ENCODE data around the gene ZNF32.
"Not testable (repeated sequence)": the region's sequence is repeated elsewhere in the genome, so short reads cannot be mapped to it uniquely, and the experiment has no call there.

Gene ZNF32

GRCh38 chr10:43622038-43622437 is 26.6 kb downstream of the ZNF32 start:
- DNase-seq = no peak

- DNase-seq = no peak
These were observed 29.3 kb downstream of the ZNF32 start for GRCh38 chr10:43619368-43619767.

- no peak for DNase-seq
These were observed 31.8 kb downstream of the ZNF32 start for GRCh38 chr10:43616697-43617370.

- DNase-seq = no peak
These were observed 38.0 kb downstream of the ZNF32 start for GRCh38 chr10:43610636-43611035.

GRCh38 chr10:43607199-43607573 is 41.5 kb downstream of the ZNF32 start:
- no peak for DNase-seq

- DNase-seq = peak; percentile 73
These were observed 42.1 kb downstream of the ZNF32 start, which contains the start of gene ZNF485 for GRCh38 chr10:43606323-43607198. ZNF485 (plus strand) TSS chr10:43606438; CDS start chr10:43607051, 613 bp downstream.

- DNase-seq = no peak
These were observed 42.8 kb downstream of the ZNF32 start for GRCh38 chr10:43605850-43606322.

GRCh38 chr10:43601576-43601975 is 47.1 kb downstream of the ZNF32 start:
- not testable (repeated sequence) for DNase-seq

GRCh38 chr10:43599333-43599732 is 49.3 kb downstream of the ZNF32 start:
- no peak for DNase-seq

GRCh38 chr10:43598446-43598845 is 50.2 kb downstream of the ZNF32 start:
- no peak for DNase-seq

- no peak for DNase-seq
These were observed 52.1 kb downstream of the ZNF32 start for GRCh38 chr10:43596546-43596945.

- peak; percentile 52 for DNase-seq
These were observed 52.9 kb downstream of the ZNF32 start for GRCh38 chr10:43595739-43596298.

GRCh38 chr10:43594944-43595589 is 53.6 kb downstream of the ZNF32 start:
- peak; percentile 39 for DNase-seq

All from stimulated activated CD4-positive, alpha-beta T cell treated with anti-CD3 and anti-CD28 coated beads, Interleukin-4, amount 100 ng/mL, for 24 hours (primary cell).